ENCODE results near the gene RBMS2. TPM values are rescaled to one million over a fixed set of nuclear protein-coding genes. Genes with fewer than 3 reads are reported as not detected.

Gene RBMS2
- total and polyA plus RNA-seq, 9 donors: 14.4 to 56.9 (median 36.6) TPM

- H3K4me1 ChIP-seq (ENCODE audit: insufficient read depth): peaks cover 6% of the 10 kb centered on the region
- no peak for DNase-seq
- TF ChIP-seq EP300 (IDR thresholded peaks at IDR 0.05): no peak
- no peak for TF ChIP-seq POLR2A (IDR thresholded peaks at IDR 0.05)
- H3K27ac ChIP-seq: no peak overlapping the region
- H3K9me3 ChIP-seq: no peaks in the 10 kb centered on the region
- H3K36me3 ChIP-seq: no peaks in the 10 kb centered on the region
- intact Hi-C loops (cut with DNase I): loop anchor here in 1 of 4 donors (5.0 kb wide), 1 partner anchor 73 kb away; no protein-coding TSS in a partner anchor
- H3K27me3 ChIP-seq: no peaks in the 10 kb centered on the region
- 77 to 80% (median 79%) methylated on average over 4 of the region's 4 CpGs for WGBS, 3 donors
- no peak overlapping the region for H3K4me3 ChIP-seq
Observed at GRCh38 chr12:56585098-56585497, 63.5 kb downstream of the RBMS2 start.

- no peaks in the 10 kb centered on the region for H3K4me1 ChIP-seq (ENCODE audit: insufficient read depth)
- no peak for DNase-seq
- H3K27me3 ChIP-seq: no peaks in the 10 kb centered on the region
- H3K4me3 ChIP-seq: no peak overlapping the region
- H3K36me3 ChIP-seq: no peaks in the 10 kb centered on the region
- H3K27ac ChIP-seq: no peak overlapping the region
- WGBS, 3 donors: 75 to 100% (median 92%) methylated on average over 1 of the region's 1 CpG
- H3K9me3 ChIP-seq: no peaks in the 10 kb centered on the region
- TF ChIP-seq CTCF (IDR thresholded peaks at IDR 0.05) (no peak), POLR2A (IDR thresholded peaks at IDR 0.05) (no peak), EP300 (IDR thresholded peaks at IDR 0.05) (no peak)
- intact Hi-C loops (cut with DNase I): loop anchor here in 1 of 4 donors (5.0 kb wide), 1 partner anchor 77 kb away; no protein-coding TSS in a partner anchor
Observed at GRCh38 chr12:56589783-56590182, 68.2 kb downstream of the RBMS2 start.

- no peaks in the 10 kb centered on the region for H3K4me1 ChIP-seq (ENCODE audit: insufficient read depth)
- no peak overlapping the region for H3K4me3 ChIP-seq
- 65 to 68% (median 65%) methylated on average over 3 of the region's 3 CpGs for WGBS, 3 donors
- intact Hi-C loops (cut with DNase I): no loop called here
- no peak for TF ChIP-seq CTCF (IDR thresholded peaks at IDR 0.05)
- no peak for TF ChIP-seq POLR2A (IDR thresholded peaks at IDR 0.05)
- TF ChIP-seq EP300 (IDR thresholded peaks at IDR 0.05): no peak
- DNase-seq: no peak
- H3K36me3 ChIP-seq: no peaks in the 10 kb centered on the region
- no peak overlapping the region for H3K27ac ChIP-seq
- no peaks in the 10 kb centered on the region for H3K27me3 ChIP-seq
- H3K9me3 ChIP-seq: no peaks in the 10 kb centered on the region
Observed at GRCh38 chr12:56590237-56590830, 68.7 kb downstream of the RBMS2 start.

GRCh38 chr12:56591126-56591525 is 69.5 kb downstream of the RBMS2 start:
- WGBS, 3 donors: 75 to 77% (median 77%) methylated on average over 5 of the region's 5 CpGs
- H3K4me1 ChIP-seq (ENCODE audit: insufficient read depth): no peaks in the 10 kb centered on the region
- no peak overlapping the region for H3K4me3 ChIP-seq
- DNase-seq: no peak
- H3K27me3 ChIP-seq: no peaks in the 10 kb centered on the region
- no peak overlapping the region for H3K27ac ChIP-seq
- no peaks in the 10 kb centered on the region for H3K9me3 ChIP-seq
- intact Hi-C loops (cut with DNase I): no loop called here
- TF ChIP-seq CTCF (IDR thresholded peaks at IDR 0.05): no peak
- no peak for TF ChIP-seq POLR2A (IDR thresholded peaks at IDR 0.05)
- TF ChIP-seq EP300 (IDR thresholded peaks at IDR 0.05): no peak
- no peaks in the 10 kb centered on the region for H3K36me3 ChIP-seq

GRCh38 chr12:56591961-56592360 is 70.3 kb downstream of the RBMS2 start:
- H3K27ac ChIP-seq: no peak overlapping the region
- no peak overlapping the region for H3K4me3 ChIP-seq
- DNase-seq: no peak
- no peaks in the 10 kb centered on the region for H3K4me1 ChIP-seq (ENCODE audit: insufficient read depth)
- TF ChIP-seq CTCF (IDR thresholded peaks at IDR 0.05): no peak
- no peak for TF ChIP-seq EP300 (IDR thresholded peaks at IDR 0.05)
- TF ChIP-seq POLR2A (IDR thresholded peaks at IDR 0.05): no peak
- no peaks in the 10 kb centered on the region for H3K27me3 ChIP-seq
- intact Hi-C loops (cut with DNase I): no loop called here
- no peaks in the 10 kb centered on the region for H3K9me3 ChIP-seq
- no peaks in the 10 kb centered on the region for H3K36me3 ChIP-seq
